Neural crest cell (in vitro differentiated cells): ENCODE results near the gene HDAC8. TPM values are rescaled to one million over a fixed set of nuclear protein-coding genes. Genes with fewer than 3 reads are reported as not detected.

Source experiments
- DNase-seq: peaks from one replicate; pipeline ENCODE4 v3.0.0; 2021; ENCODE audit warnings: low read depth, mixed read lengths, low spot score
- H3K27ac Mint-ChIP-seq: one replicate; pipeline ENCODE4 v1.8.0; 2021; ENCODE audit warnings: mild to moderate bottlenecking, mixed read lengths; ENCODE audit not compliant: unreplicated experiment
- H3K27me3 Mint-ChIP-seq: 2 replicates; pipeline ENCODE4 v1.8.0; 2021; ENCODE audit warnings: low read depth, mild to moderate bottlenecking, mixed read lengths
- H3K36me3 Mint-ChIP-seq: 2 replicates; pipeline ENCODE4 v1.8.0; 2021; ENCODE audit warnings: low read depth, mild to moderate bottlenecking, mixed read lengths
- H3K4me1 Mint-ChIP-seq: 2 replicates; pipeline ENCODE4 v1.8.0; 2021; ENCODE audit warnings: mixed read lengths
- H3K4me3 Mint-ChIP-seq: one replicate; pipeline ENCODE4 v1.8.0; 2021; ENCODE audit warnings: mild to moderate bottlenecking, mixed read lengths
- H3K9me3 Mint-ChIP-seq: 2 replicates; pipeline ENCODE4 v1.8.0; 2021; ENCODE audit warnings: mixed read lengths
- CTCF ChIP-seq: fragments of 200-600 bp; sonication (generic); conservative IDR thresholded peaks from 2 replicates; pipeline ENCODE4 v1.5.0; 2021; ENCODE audit warnings: antibody characterized with exemption, mild to moderate bottlenecking
- total RNA-seq: library from RNA; stranded (reverse); gene quantifications from 2 replicates; pipeline ENCODE4 v1.2.1, GENCODE V29; 2021

The HDAC8 gene
- total RNA-seq, 1 donor from 2014 or later, result 31.0 TPM

- H3K4me1 Mint-ChIP-seq, result peaks cover 4% of the 10 kb centered on the region
- no peak overlapping the region for H3K27ac Mint-ChIP-seq
- H3K9me3 Mint-ChIP-seq, result peaks cover 4% of the 10 kb centered on the region
Measured at GRCh38 chrX:72381439-72382201, 191.0 kb downstream of the HDAC8 start.

DNA sequence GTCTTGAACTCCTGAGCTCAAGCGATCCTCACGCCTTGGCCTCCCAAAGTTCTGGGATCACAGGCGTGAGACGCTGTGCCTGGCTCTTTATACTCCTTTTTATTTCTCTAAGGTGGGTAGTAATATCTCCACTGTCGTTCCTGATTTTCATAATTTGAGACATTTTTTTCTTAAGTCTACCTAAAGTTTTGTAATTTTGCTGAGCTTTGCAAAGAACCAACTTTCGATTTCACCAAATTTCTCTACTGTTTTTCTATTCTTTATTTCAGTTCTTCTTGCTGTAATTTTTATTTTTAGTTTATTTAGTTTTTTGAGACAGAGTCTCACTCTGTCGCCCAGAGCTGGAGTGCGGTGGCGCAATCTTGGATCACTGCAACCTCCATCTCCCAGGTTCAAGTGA is 196.5 kb downstream of the HDAC8 start:
- Mint-ChIP-seq H3K4me3 (no peak overlapping the region), H3K4me1 (no peaks in the 10 kb centered on the region), H3K9me3 (peaks cover 2% of the 10 kb centered on the region), H3K36me3 (no peaks in the 10 kb centered on the region), H3K27me3 (no peaks in the 10 kb centered on the region), H3K27ac (no peak overlapping the region)
- TF ChIP-seq CTCF, result no peak
- no peak for DNase-seq

More at GRCh38 chrX:72381439-72382201, 191.0 kb downstream of the HDAC8 start:
- DNase-seq, result no peak
- TF ChIP-seq CTCF, result no peak
- Mint-ChIP-seq H3K36me3 (no peaks in the 10 kb centered on the region), H3K4me3 (no peak overlapping the region), H3K27me3 (no peaks in the 10 kb centered on the region)

GRCh38 chrX:72373136-72373535 is 199.5 kb downstream of the HDAC8 start:
- no peak for DNase-seq
- H3K4me1 Mint-ChIP-seq, result no peaks in the 10 kb centered on the region
- no peak for TF ChIP-seq CTCF
- H3K27me3 Mint-ChIP-seq, result no peaks in the 10 kb centered on the region
- peaks cover 2% of the 10 kb centered on the region for H3K9me3 Mint-ChIP-seq
- H3K36me3 Mint-ChIP-seq, result no peaks in the 10 kb centered on the region
- no peak overlapping the region for H3K4me3 Mint-ChIP-seq
- H3K27ac Mint-ChIP-seq, result no peak overlapping the region

DNA sequence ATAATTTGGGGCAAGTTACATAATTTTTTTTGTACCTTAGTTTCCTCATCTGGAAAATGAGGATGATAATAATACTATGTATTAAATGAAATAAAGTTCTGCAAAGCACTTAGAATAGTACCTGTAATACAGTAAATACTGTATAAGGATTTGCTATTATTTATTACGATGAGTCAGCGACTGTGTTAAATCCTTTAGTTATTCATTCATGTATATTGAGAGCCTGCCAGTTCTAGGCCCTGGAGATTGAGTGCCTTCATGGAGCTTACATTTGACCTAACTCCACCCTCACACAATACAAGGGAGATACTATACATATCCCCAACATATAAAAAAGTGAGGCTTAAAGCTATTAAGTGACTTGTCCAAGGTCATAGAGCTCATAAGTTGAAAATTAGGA is 199.9 kb downstream of the HDAC8 start:
- no peak overlapping the region for H3K4me3 Mint-ChIP-seq
- DNase-seq, result no peak
- H3K36me3 Mint-ChIP-seq, result no peaks in the 10 kb centered on the region
- H3K27ac Mint-ChIP-seq, result no peak overlapping the region
- no peaks in the 10 kb centered on the region for H3K27me3 Mint-ChIP-seq
- H3K4me1 Mint-ChIP-seq, result no peaks in the 10 kb centered on the region
- H3K9me3 Mint-ChIP-seq, result peaks cover 2% of the 10 kb centered on the region
- TF ChIP-seq CTCF, result no peak

GRCh38 chrX:72371405-72371804 is 201.2 kb downstream of the HDAC8 start:
- no peak overlapping the region for H3K27ac Mint-ChIP-seq
- H3K4me3 Mint-ChIP-seq, result no peak overlapping the region
- no peak for DNase-seq
- no peaks in the 10 kb centered on the region for H3K27me3 Mint-ChIP-seq
- no peaks in the 10 kb centered on the region for H3K36me3 Mint-ChIP-seq
- no peak for TF ChIP-seq CTCF
- peaks cover 6% of the 10 kb centered on the region for H3K4me1 Mint-ChIP-seq
- H3K9me3 Mint-ChIP-seq, result peaks cover 6% of the 10 kb centered on the region
